ENCODE results near the gene TCF23.
"Not testable (repeated sequence)": the region's sequence is repeated elsewhere in the genome, so short reads cannot be mapped to it uniquely, and the experiment has no call there.

Gene TCF23

DNA sequence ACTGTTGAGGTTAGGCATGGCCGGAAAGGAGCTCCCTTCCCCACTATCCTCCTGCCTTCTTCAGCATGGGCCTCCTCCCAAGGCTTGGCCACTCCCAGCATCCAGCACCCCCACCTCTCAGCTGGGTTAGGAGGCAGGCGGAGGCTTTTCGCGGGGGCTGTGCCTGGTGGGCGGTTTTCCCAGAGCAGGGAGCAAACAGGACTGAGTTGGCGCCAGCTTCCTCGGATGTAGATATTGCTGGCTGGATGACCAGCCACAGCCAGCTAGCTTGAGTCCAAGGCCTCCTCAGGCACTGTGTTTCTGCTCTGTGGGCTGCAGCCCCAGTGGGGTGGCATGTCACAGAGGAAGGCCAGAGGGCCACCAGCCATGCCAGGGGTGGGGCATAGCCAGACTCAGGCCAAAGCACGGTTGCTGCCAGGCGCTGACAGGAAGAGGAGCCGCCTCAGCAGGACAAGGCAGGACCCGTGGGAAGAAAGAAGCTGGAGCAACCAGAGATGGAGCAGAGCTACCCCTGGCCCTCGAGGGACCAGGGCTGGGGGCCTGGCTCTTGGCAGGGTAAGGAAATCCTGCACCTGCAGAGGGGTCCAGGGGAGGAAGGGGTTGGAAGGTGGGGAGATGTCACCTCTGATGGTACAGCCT, at the start of gene TCF23:
Gene TCF23 (plus strand): TSS at position 204 of the 639 bp plus-strand sequence. CDS start 130 bp downstream, at position 334.
- peak in 2 of 14 donors; percentile 11 to 13 for DNase-seq

DNA sequence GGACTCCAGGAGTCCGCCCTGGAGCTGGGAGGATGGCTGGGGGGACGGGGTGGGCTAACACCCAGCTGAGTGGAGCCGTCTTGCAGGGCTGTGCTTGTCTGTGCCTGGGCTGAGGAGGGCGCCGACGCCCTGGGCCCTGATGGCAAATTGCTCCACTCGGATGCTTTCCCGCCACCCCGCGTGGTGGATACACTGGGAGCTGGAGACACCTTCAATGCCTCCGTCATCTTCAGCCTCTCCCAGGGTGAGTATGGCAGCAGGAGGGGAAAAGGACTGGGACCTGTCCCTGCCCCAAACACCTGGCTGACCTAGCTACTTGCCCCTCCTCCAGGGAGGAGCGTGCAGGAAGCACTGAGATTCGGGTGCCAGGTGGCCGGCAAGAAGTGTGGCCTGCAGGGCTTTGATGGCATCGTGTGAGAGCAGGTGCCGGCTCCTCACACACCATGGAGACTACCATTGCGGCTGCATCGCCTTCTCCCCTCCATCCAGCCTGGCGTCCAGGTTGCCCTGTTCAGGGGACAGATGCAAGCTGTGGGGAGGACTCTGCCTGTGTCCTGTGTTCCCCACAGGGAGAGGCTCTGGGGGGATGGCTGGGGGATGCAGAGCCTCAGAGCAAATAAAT, 49.4 kb upstream of the TCF23 start:
- no peak for DNase-seq

DNA sequence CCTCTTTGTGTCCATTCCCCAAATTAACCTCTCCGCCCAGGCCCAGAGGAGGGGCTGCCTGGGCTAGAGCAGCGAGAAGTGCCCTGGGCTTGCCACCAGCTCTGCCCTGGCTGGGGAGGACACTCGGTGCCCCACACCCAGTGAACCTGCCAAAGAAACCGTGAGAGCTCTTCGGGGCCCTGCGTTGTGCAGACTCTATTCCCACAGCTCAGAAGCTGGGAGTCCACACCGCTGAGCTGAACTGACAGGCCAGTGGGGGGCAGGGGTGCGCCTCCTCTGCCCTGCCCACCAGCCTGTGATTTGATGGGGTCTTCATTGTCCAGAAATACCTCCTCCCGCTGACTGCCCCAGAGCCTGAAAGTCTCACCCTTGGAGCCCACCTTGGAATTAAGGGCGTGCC, 48.8 kb upstream of the TCF23 start:
- DNase-seq, result no peak

DNA sequence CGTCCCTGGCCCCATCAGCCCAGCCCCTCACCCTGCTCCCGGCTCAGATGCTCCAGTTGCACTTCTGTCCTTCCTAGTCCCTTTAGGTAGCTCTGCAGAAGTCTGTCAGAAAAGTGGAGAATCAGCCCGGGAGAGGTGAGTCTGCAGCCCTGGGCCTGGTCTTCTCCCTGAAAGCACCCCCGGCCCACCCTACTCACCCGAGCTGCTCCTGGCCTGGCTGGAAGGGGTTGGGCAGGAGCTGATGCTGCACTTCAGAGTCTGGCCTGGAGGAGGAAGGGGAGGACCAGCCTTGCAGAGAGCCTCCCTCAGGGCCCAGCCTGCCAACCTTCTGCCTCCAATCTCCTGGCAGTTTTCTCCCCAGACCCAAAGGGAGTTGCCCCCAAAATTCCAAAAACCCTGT, 46.5 kb upstream of the TCF23 start:
- no peak for DNase-seq

DNA sequence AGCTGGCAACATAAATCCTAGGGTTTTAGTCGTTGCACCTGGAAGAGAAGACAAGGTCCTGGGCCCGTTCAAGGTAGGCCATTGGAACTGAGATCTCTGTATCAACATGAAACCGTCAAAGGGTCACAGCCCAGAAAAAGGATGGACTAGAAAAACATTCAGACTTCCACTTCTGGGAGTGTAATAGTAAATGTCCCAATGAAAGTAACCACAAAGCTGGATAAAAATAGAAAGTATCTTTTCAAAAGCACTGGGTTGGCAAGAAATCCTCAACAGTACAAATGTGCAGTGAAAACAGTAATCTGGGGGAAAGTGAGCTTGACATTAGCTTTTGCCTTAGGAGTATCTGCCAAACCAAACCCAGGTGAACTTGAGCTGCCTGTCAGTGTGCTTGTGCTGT, 42.8 kb upstream of the TCF23 start:
- no peak for DNase-seq

DNA sequence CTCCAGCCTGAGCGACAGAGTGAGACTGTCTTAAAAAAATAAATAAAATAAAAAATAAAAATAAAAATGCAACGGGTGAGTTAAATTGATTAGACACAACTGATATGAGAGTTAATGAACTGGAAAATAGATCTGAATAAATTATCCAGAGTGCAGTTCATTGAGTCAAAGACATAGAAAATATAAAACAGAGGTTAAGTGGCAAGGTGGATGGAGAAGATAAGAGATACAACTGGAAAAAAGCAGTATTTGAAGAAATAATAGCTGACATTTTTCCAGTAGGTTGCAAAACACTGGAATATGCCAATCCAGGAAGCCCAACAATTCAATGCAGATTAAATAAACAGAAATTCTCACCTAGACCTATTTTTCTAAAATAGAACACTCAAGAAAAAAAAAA, 40.6 kb upstream of the TCF23 start:
- no peak for DNase-seq

DNA sequence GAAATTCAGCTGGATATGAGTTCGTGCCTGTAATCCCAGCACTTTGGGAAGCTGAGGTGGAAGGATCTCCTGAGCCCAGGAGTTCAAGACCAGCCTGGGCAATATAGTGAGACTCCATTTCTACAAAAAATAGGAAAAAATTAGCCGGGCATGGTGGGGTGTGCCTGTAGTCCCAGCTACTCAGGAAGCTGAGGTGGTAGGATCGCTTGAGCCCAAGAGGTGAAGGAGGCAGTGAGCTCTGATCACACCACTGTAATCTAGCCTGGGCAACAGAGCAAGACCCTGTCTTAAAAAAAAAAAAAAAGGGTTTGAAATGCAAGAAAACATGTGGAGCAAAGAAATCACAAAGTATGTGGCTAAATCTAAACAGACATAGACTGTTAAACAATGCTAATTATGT, 39.7 kb upstream of the TCF23 start:
- DNase-seq, result no peak

DNA sequence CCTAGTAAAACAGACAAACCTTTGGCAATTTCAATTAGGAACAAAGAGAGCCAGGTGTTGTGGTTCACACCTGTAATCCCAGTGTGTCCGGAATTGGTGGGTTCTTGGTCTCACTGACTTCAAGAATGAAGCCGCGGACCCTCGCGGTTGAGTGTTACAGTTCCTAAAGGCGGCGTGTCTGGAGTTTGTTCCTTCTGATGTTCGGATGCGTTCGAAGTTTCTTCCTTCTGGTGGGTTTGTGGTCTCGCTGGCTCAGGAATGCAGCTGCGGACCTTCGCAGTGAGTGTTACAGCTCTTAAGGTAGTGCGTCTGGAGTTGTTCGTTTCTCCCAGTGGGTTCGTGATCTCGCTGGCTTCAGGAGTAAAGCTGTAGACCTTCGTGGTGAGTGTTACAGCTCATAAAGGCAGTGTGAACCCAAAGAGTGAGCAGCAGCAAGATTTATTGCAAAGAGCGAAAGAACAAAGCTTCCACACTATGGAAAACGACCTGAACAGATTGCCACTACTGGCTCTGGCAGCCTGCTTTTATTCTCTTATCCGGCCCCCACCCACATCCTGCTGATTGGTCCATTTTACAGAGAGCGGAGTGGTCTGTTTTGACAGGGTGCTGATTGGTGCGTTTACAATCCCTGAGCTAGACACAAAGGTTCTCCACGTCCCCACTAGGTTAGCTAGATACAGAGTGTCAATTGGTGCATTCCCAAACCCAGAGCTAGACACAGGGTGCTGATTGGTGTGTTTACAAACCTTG, 38.0 kb upstream of the TCF23 start:
- not testable (repeated sequence) for DNase-seq

DNA sequence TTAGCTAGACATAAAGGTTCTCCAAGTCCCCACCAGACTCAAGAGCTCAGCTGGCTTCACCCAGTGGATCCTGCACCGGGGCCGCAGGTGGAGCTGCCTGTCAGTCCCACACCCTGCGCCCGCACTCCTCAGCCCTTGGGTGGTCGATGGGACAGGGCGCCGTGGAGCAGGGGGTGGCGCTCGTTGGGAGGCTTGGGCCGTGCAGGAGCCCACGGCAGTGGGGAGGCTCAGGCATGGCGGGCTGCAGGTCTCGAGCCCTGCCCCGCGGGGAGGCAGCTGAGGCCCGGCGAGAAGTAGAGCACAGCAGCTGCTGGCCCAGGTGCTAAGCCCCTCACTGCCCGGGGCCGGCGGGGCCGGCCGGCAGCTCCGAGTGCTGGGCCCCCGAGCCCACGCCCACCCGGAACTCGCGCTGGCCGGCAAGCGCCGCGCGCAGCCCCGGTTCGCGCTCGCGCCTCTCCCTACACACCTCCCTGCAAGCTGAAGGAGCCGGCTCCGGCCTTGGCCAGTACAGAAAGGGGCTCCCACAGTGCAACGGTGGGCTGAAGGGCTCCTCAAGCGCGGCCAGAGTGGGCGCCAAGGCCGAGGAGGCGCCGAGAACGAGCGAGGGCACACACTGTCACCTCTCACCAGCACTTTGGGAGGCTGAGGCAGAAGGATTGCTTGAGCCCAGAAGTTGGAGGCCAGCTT, 37.3 kb upstream of the TCF23 start:
- DNase-seq, result not testable (repeated sequence)

DNA sequence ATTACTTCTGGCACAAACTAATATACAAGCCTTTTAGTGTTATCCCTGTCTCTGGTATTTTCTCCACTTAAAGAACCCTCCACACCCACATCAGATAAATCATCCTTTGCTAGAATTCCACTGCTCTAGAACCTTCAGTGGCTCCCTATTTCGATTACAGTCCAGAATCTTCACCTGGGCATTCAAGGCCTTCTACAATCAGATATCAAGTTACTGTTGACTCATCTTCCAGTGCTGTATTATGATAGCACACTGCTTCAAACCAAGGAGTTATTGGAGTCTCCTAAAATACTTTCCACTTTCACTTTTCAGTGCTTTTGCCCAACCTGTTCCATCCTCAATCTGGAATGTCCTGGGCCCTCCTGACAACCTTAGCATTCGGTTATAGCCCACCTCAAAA, 33.3 kb upstream of the TCF23 start:
- DNase-seq, result no peak

DNA sequence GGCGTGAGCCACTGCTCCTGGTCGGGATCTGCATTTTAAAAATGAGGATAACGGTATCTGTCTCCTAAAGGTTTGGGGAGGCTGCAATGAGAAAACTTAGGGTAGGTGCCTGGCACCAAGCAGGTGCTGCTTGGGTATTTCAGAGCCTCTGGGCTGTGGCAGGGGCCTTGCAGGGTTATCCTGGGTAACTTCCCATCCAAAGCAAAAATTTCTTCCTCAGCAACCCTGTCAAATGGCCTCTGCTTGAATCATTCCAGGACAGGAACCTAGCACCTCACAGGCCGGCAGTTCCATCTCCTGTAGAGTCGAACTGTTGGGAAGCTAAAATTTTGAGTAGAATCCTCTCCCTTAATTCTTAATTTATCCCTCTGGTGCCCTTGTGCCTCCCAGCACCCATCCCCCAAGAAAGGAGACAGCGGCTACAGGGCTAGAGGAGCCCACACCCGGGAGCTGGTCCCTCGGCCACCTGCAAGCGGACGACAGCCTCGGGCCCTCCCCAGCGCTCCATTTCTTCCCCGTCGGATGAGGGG, 30.7 kb upstream of the TCF23 start:
- DNase-seq, result peak in 1 of 14 donors; percentile 68

DNA sequence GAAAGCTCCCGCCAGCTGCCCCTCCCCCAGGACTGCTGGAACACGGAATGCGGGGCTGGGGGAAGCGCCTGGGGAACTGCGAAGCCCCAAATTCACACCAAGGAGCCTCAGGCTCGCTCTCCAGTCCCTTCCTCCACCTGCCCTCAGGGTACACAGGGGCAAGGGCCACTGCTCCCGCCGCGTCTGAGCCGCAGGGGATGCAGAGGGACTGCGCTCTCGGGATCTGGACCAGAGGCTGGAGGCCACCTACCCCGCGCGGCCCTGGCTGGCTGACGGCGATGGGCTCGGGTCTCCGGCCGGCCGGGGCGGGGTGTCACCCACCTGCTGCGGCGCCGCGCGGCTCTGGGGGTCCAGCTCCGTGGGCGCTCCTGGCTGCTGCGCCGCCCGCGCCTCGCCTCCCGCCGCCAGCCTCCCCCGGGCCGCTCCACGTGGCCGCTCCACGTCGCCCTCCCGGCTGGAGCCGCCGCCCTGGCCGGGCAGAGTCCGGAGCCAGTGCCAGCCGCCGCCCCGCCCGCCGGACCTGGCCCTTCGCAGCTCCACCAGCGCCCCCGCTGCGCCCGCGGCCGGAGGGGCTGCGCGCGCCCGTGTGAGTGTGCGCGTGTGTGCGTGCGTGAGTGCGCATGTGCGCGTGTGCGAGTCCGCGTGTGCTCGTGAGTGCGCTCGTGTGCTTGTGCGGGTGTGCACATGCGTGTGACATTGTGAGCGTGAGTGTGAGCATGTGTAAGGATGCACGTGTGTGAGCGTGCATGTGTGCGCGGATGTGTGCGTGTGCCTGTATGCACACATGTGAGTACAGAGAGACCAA, 30.1 kb upstream of the TCF23 start, which contains the start of gene CGREF1:
Gene CGREF1 (minus strand): TSS at position 604 of the 805 bp plus-strand sequence. CDS start 14,762 bp downstream, outside the sequence.
- peak in 2 of 14 donors; percentile 15 to 60 for DNase-seq

DNA sequence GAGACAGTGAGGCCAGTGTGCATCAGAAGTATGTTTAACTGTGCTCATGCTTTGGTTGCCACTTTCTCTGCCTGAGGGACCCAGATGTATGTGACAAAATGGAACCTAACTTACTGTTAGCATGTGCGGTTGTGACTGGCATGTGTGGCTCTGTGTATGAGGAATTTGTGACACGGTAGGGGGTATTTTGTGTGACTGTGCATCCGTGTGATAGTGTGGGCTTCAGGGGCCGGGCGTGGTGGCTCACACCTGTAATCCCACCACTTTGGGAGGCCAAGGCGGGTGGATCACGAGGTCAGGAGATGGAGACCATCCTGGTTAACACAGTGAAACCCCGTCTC, 29.5 kb upstream of the TCF23 start:
- DNase-seq, result not testable (repeated sequence)

DNA sequence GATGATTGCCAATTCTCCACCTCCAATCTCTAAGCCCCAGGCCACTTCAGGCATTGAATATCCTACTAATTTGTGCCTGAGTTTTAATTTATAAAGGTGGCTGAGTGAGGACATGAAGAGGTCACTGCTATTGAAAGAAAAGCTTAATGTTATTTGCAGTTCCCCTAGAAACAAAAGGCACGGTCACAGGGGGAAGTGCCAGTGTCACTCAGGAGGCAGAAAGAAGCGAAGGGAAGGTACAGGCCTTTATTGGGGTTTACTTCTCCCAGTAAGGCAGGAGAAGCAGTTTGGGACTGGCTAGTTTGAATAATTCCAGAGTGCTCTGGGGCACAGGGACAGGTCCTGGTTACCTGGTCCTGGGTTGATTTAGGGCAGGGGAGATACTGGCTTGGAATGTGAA, 26.9 kb upstream of the TCF23 start:
- no peak for DNase-seq

DNA sequence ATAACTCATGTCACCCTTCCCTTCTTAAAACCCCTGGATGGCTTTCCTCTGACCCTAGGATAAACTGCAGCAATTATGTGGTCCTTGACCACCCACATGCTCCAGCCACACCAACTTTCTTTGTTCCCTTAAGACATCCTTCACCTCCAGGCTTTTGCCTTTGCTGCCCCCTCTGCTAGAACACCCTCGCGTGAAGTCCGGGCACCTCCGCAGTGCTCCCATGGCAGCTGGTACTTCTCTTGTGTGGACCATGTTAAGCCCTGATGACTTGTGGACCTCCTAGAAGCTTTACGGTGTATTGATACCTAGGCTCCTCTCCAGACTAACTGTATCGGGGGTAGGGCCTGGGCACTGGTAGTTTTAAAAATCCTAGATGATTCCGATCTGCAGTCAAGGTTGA, 26.0 kb upstream of the TCF23 start:
- DNase-seq, result no peak

DNA sequence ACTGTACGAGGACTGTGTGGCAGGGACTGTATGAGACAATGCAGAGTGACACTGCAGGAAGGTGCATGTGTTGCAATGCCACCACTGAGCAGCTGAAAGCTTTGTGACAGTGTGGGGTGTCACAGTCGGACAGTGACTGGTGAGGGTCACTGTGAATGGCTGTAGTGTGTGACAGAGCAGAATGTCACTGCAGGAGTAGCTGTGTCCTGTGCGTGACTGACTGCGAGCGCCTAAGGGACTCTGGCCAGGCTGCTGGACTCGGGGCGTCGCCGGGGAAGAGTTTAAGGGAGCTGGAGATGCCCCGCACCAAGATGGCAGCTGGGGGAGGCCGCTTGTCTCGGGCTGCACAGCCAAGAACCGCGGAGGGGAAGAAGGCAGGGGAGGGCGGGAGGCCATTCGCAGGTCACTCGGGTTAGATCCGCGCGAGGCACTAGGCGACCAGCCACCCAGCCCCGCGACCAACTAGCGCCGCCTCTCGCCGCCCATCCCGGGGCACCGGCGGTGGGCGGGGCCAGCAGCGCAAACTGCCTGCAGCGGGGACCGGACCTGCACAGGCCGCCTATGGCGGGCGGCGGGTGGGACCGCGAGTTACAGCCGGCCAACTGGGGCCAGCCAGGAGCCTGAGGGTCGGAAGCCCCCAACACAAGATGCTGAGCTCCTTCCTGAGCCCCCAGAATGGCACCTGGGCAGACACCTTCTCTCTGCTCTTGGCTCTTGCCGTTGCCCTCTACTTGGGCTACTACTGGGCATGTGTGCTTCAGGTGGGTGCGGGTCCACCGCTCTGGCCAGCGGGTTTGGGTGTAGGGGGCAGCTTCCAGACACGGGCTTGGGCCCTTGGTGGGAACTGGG, 25.3 kb upstream of the TCF23 start, which contains the start of gene ABHD1:
Gene ABHD1 (plus strand): TSS at position 514 of the 849 bp plus-strand sequence. CDS start 134 bp downstream, at position 648.
- peak in 13 of 14 donors; percentile 17 to 79 (median 57) for DNase-seq

DNA sequence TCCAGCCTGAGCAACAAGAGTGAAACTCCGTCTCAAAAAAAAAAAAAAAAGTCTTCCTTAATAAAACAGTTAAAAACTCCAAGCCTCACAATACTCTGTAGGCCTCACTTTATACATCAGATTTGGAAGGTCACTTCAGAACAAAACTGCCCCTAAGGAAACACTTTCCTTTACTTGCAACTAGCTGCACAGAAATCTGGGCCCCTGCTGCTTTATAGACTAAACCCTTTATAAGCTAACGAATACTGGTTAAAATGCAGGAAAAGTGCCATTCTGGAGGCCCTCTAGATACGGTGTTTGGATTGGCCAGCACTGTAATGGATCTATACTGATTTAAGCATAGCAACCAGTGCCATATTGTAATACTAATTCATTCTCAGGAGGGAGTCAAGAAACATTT, 23.7 kb upstream of the TCF23 start:
- no peak for DNase-seq

DNA sequence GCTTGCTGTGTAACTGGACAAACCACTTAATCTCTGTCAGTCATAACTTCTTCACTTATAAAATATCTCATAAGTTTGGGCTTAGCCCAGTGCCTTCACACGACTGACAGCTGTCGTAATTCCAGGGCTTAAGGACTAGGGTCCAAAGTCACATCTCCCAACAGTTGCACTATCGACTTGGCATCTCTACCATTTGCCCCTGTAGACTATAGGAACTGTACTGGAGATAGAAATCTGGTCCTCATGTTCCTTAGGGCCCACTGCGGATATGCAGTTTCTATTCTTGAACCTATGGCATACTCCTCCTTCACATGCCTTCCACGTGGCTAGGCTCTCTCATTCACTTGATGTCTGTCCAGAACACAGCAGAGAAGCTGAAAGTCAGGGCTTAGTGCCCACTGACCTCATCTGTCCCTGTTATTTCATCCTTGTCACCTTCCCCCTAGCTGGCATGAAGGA, 22.5 kb upstream of the TCF23 start:
- no peak for DNase-seq

DNA sequence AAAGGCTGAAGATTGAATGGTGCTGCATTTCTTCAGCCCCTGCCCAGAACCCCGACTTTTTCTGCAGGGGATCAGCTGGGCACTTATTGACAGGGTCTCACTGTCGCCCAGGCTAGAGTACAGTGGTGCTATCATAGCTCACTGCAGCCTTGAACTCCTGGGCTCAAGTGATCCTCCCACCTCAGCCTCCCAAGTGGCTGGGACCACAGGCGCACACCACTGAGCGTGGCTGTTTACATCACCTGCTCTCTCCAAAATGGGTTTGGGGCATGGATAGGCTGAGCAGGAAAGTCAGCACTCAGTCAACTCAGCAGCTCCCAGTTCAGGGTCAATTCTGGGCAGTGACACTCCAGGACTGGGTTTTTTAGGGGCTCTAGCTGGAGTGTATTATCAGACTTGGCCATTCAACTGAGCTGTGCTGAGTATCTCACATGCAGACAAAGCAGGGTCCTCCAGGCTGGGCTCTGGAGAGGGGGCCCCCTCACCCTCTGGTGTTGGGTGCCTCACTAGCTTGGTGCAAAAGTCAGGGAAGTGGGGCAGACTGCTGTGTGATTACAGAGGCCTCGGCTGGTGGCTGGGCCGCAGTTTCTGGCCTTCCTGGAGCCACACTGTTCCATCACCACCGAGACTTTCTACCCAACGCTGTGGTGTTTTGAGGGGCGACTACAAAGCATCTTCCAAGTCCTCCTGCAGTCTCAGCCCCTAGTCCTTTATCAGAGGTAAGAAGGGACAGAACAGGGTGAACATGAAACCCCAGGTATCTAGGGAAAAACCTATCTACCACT, 20.7 kb upstream of the TCF23 start:
- DNase-seq, result no peak

Data from C1 segment of cervical spinal cord (tissue), 14 donors.